ENCODE results near the gene NAA30. TPM values are rescaled to one million over a fixed set of nuclear protein-coding genes. Genes with fewer than 3 reads are reported as not detected.
A peak's percentile ranks its signal among the peaks of the same experiment; 100 is the strongest.

NAA30 gene
- total and polyA plus RNA-seq, 9 of the 15 experiments (the other 6 are each of a cell fraction or from before 2014, with no cell fraction given), result 2.2 to 8.0 (median 6.9) TPM

- TF ChIP-seq ZBTB5 (IDR thresholded peaks at IDR 0.05), result no peak
- no peak for TF ChIP-seq CCAR2 (IDR thresholded peaks at IDR 0.05; ENCODE audit: low read depth, low read length)
- TF ChIP-seq SAFB (IDR thresholded peaks at IDR 0.05; ENCODE audit: borderline replicate concordance, low read depth, low read length), result peak; percentile 60; the same call in 1 of the 2 replicates
- TF ChIP-seq ZNF134 (CRISPR knock-in tag; conservative IDR thresholded peaks at IDR 0.05), result no peak
- TF ChIP-seq RCOR1 (IDR thresholded peaks at IDR 0.05; ENCODE audit: borderline replicate concordance in 1 of 2, low read depth in 2 of 2, low read length in 2 of 2), result peak in 1 of 2 experiments; percentile 13; a peak in 1 of 4 replicates
- TF ChIP-seq MXI1 (IDR thresholded peaks at IDR 0.05; ENCODE audit: low read depth, low read length), result no peak
- TF ChIP-seq CAMTA2 (CRISPR knock-in tag; conservative IDR thresholded peaks at IDR 0.05), result no peak
- TF ChIP-seq, protein P1, sequence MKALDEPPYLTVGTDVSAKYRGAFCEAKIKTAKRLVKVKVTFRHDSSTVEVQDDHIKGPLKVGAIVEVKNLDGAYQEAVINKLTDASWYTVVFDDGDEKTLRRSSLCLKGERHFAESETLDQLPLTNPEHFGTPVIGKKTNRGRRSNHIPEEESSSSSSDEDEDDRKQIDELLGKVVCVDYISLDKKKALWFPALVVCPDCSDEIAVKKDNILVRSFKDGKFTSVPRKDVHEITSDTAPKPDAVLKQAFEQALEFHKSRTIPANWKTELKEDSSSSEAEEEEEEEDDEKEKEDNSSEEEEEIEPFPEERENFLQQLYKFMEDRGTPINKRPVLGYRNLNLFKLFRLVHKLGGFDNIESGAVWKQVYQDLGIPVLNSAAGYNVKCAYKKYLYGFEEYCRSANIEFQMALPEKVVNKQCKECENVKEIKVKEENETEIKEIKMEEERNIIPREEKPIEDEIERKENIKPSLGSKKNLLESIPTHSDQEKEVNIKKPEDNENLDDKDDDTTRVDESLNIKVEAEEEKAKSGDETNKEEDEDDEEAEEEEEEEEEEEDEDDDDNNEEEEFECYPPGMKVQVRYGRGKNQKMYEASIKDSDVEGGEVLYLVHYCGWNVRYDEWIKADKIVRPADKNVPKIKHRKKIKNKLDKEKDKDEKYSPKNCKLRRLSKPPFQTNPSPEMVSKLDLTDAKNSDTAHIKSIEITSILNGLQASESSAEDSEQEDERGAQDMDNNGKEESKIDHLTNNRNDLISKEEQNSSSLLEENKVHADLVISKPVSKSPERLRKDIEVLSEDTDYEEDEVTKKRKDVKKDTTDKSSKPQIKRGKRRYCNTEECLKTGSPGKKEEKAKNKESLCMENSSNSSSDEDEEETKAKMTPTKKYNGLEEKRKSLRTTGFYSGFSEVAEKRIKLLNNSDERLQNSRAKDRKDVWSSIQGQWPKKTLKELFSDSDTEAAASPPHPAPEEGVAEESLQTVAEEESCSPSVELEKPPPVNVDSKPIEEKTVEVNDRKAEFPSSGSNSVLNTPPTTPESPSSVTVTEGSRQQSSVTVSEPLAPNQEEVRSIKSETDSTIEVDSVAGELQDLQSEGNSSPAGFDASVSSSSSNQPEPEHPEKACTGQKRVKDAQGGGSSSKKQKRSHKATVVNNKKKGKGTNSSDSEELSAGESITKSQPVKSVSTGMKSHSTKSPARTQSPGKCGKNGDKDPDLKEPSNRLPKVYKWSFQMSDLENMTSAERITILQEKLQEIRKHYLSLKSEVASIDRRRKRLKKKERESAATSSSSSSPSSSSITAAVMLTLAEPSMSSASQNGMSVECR (CRISPR knock-in tag; IDR thresholded peaks at IDR 0.05), result peak; percentile 20; the same call in 1 of the 2 replicates
- peak; percentile 52 for TF ChIP-seq HNRNPLL (IDR thresholded peaks at IDR 0.05; ENCODE audit: low read depth, low read length, poor library complexity, severe bottlenecking)
- TF ChIP-seq GATA2 (CRISPR knock-in tag; IDR thresholded peaks at IDR 0.05), result no peak
- peak; percentile 72; the same call in 1 of the 2 replicates for TF ChIP-seq ZBTB7A (IDR thresholded peaks at IDR 0.05; ENCODE audit: borderline replicate concordance, control insufficient read depth, low read depth, low read length)
- peak in 1 of 2 experiments; percentile 53; a peak in 2 of 4 replicates for TF ChIP-seq MAZ (CRISPR knock-in tag; conservative IDR thresholded peaks at IDR 0.05 in 1 of 2, IDR thresholded peaks at IDR 0.05 in 1 of 2)
- TF ChIP-seq CREBBP (IDR thresholded peaks at IDR 0.05; ENCODE audit: low read depth, low read length), result no peak
- no peak for TF ChIP-seq IRF2 (CRISPR knock-in tag; IDR thresholded peaks at IDR 0.05)
Observed at GRCh38 chr14:57390037-57390805, at the start of gene NAA30 (continued).
